Thyroid gland (tissue), 4 donors: ENCODE measurements around the gene RETN.

Experiments
- POLR2A ChIP-seq, 2 donors: fragments of 450-650 bp; IDR thresholded peaks; one replicate each; pipeline ENCODE4 v1.6.1; 2017; ENCODE audit warnings: antibody characterized with exemption in 2 of 2, mild to moderate bottlenecking in 2 of 2, moderate library complexity in 1 of 2
- TF ChIP-seq, protein P1 (sequence below), 6 experiments: fragments of 200-600 bp in 3 of 6; fragments of 450-650 bp in 3 of 6; sonication (generic) in 3 of 6; IDR thresholded peaks; one replicate each; pipeline ENCODE4 v1.5.1; 2016 to 2019; ENCODE audit warnings: antibody characterized with exemption in 6 of 6, mild to moderate bottlenecking in 2 of 6, inconsistent platforms in 1 of 6, moderate library complexity in 1 of 6

DNA sequence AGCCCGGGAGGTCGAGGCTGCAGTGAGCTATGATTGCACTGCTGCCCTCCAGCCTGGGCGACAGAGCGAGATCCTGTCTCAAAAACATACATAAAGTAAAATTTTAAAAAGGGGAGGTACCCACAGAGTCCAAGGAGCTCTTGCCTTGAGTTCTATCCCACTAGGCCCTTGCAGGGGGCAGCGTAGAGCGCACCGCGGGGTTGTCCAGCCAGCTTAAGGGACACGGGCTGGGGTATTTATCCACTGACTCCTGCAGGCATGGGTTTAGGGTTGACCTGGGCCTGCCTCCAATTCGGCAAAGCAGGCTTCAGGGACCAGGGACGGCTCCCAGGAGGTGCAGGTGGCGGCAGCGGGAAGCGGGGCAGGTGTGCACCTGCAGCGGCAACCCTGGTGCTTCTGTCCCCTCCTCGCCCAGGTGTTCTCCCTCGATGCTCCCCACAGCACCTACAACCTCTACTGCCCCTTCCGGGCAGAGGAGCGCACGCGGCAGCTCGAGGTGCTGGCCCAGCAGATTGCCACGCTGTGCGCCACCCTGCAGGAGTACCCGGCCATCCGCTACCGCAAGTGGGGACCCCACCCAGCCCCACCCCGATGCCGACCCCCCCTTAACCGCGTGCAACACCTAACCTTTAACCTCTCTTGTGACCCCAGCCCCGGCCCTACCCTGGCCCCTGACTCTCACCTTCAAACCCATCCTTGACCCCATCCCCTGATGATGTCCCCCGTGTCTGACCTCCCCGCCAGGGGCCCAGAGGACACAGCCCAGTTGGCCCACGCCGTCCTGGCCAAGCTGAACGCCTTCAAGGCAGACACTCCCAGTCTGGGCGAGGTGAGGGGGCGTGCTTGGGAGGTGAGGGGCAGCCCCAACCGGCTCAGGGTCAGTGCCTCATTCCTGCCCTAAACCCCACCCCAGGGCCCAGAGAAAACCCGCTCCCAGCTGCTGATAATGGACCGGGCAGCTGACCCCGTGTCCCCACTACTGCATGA, 27.3 kb upstream of the RETN start:
- TF ChIP-seq, protein P1, sequence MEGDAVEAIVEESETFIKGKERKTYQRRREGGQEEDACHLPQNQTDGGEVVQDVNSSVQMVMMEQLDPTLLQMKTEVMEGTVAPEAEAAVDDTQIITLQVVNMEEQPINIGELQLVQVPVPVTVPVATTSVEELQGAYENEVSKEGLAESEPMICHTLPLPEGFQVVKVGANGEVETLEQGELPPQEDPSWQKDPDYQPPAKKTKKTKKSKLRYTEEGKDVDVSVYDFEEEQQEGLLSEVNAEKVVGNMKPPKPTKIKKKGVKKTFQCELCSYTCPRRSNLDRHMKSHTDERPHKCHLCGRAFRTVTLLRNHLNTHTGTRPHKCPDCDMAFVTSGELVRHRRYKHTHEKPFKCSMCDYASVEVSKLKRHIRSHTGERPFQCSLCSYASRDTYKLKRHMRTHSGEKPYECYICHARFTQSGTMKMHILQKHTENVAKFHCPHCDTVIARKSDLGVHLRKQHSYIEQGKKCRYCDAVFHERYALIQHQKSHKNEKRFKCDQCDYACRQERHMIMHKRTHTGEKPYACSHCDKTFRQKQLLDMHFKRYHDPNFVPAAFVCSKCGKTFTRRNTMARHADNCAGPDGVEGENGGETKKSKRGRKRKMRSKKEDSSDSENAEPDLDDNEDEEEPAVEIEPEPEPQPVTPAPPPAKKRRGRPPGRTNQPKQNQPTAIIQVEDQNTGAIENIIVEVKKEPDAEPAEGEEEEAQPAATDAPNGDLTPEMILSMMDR (IDR thresholded peaks at IDR 0.05), result no peak
- no peak for TF ChIP-seq POLR2A (IDR thresholded peaks at IDR 0.05)
